ENCODE measurements around the gene CDC42EP4. TPM values are rescaled to one million over a fixed set of nuclear protein-coding genes. Genes with fewer than 3 reads are reported as not detected.

Gene CDC42EP4
- total and polyA plus RNA-seq, 9 of the 15 experiments (the other 6 are each of a cell fraction or from before 2014, with no cell fraction given), result 0.65 to 20.8 (median 12.3) TPM

DNA sequence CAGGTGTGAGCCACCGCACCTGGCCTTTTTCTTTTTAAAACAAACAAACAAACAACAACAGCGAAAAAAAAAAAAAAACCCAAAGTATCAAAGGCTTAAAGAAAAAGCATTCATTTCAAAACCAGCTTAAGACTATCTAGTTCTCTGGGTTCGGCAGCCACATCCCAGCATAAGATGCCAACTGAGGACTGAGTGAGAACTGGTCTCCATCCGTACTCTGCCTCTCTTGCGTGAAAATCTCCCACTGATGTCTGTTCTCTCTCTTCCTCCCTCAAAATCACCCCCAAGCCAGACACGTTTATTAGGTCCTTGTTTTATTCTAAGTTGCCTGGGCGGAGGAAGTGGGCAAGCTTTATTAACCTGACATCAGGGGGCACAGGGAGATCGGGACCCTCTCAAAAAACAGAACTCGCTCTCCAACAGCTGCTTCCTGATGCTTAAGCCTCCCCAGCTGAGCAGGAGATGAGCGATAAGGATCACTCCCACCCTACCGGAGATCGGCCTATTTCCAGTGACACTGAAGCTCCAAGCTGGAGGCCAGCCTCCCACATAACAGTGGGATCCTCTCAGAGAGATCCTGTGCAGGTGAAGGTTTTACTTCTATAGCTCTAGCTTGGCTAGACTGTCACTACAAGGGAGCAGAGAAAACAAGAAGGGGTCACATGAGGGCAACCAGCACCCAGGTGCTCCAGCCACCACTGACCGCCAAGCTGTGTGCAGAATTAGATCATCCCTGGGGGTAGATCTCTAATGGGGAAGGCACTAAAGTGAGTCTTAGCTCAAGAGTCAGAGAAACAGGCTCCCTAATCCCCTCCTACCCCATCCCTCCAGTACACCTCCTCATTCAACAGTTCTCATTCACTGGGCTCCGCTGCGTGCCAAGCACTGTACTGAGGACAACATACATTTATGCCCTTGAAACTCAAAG lies 13.6 kb downstream of the CDC42EP4 start:
- Histone ChIP-seq H3K36me3 (ENCODE audit: control insufficient read depth, insufficient read depth, low read length) (peaks cover 8% of the 10 kb centered on the region; the same call in 2 of the 3 replicates), H3K79me2 (ENCODE audit: control insufficient read depth, insufficient read depth, low read length) (peaks cover 56% of the 10 kb centered on the region; the same call in 2 of the 3 replicates), H3K27me3 (ENCODE audit: control insufficient read depth in 2 of 2, insufficient read depth in 2 of 2, low read length in 2 of 2) (no peaks in the 10 kb centered on the region), H2AFZ (ENCODE audit: low read depth, low read length) (no peak overlapping the region), H3K4me1 (replicated peaks in 1 of 2; ENCODE audit: control insufficient read depth in 2 of 2, insufficient read depth in 2 of 2, low read length in 2 of 2) (peaks cover 0 to 10% of the 10 kb centered on the region in 2 experiments; a peak in 4 of 5 replicates), H3K9me3 (replicated peaks; ENCODE audit: control insufficient read depth, insufficient read depth, low read depth, low read length) (no peaks in the 10 kb centered on the region), H3K9me1 (ENCODE audit: control insufficient read depth, insufficient read depth, low read length) (no peaks in the 10 kb centered on the region), H3K4me3 (no peak overlapping the region), H3K27ac (ENCODE audit: extremely low read depth, low read depth, low read length) (no peak overlapping the region), H3K4me2 (ENCODE audit: insufficient read depth, low read length) (0 out of 2 replicates have a peak overlapping the region, but pooled peaks have one; percentile 0), H4K20me1 (replicated peaks; ENCODE audit: control insufficient read depth, insufficient read depth, low read length) (peaks cover 3% of the 10 kb centered on the region; the same call in 1 of the 2 replicates), H3K9ac (ENCODE audit: insufficient read depth in 1 of 2, low read depth in 2 of 2, low read length in 2 of 2) (no peak overlapping the region)
- DNase-seq (ENCODE audit: extremely low read depth in 1 of 4, low spot score in 3 of 4) (peak in 1 of 4 experiments; percentile 43), FAIRE-seq (peak; percentile 37), ATAC-seq (peak; percentile 78)
- ChIA-PET POLR2A (interaction anchor here (0.7 to 1.5 kb wide), 6 partner anchors 8 to 95 kb away, joined by 3 to 5 read pairs (median 4); no protein-coding TSS in a partner anchor), CTCF (ENCODE audit: low intra/inter-chr PET ratio) (no interaction called here)
- intact Hi-C loops (cut with micrococcal nuclease) (no loop called here), in situ Hi-C loops (cut with MboI) (no loop called here)
- 43% methylated on average over 11 of the region's 15 CpGs for WGBS (ENCODE audit: insufficient coverage, low coverage, missing lambda C conversion rate)
- no TSS peak for BruUV-seq (replicated peaks)
- TF ChIP-seq, protein P1, sequence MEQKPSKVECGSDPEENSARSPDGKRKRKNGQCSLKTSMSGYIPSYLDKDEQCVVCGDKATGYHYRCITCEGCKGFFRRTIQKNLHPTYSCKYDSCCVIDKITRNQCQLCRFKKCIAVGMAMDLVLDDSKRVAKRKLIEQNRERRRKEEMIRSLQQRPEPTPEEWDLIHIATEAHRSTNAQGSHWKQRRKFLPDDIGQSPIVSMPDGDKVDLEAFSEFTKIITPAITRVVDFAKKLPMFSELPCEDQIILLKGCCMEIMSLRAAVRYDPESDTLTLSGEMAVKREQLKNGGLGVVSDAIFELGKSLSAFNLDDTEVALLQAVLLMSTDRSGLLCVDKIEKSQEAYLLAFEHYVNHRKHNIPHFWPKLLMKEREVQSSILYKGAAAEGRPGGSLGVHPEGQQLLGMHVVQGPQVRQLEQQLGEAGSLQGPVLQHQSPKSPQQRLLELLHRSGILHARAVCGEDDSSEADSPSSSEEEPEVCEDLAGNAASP (IDR thresholded peaks at IDR 0.05), result no peak; the same call in 1 of the 2 replicates
- TF ChIP-seq, protein P2, sequence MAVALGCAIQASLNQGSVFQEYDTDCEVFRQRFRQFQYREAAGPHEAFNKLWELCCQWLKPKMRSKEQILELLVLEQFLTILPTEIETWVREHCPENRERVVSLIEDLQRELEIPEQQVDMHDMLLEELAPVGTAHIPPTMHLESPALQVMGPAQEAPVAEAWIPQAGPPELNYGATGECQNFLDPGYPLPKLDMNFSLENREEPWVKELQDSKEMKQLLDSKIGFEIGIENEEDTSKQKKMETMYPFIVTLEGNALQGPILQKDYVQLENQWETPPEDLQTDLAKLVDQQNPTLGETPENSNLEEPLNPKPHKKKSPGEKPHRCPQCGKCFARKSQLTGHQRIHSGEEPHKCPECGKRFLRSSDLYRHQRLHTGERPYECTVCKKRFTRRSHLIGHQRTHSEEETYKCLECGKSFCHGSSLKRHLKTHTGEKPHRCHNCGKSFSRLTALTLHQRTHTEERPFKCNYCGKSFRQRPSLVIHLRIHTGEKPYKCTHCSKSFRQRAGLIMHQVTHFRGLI (CRISPR knock-in tag; IDR thresholded peaks at IDR 0.05), result no peak
- TF ChIP-seq, protein P3, sequence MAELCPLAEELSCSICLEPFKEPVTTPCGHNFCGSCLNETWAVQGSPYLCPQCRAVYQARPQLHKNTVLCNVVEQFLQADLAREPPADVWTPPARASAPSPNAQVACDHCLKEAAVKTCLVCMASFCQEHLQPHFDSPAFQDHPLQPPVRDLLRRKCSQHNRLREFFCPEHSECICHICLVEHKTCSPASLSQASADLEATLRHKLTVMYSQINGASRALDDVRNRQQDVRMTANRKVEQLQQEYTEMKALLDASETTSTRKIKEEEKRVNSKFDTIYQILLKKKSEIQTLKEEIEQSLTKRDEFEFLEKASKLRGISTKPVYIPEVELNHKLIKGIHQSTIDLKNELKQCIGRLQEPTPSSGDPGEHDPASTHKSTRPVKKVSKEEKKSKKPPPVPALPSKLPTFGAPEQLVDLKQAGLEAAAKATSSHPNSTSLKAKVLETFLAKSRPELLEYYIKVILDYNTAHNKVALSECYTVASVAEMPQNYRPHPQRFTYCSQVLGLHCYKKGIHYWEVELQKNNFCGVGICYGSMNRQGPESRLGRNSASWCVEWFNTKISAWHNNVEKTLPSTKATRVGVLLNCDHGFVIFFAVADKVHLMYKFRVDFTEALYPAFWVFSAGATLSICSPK (IDR thresholded peaks at IDR 0.05; ENCODE audit: borderline replicate concordance), result no peak
- 0 out of 2 replicates have a peak, but pooled peaks have one; percentile 24 for TF ChIP-seq JUND (IDR thresholded peaks at IDR 0.05; ENCODE audit: borderline replicate concordance, low read depth, low read length)
- no peak for TF ChIP-seq JUND (tag; IDR thresholded peaks at IDR 0.05; ENCODE audit: borderline replicate concordance, low read depth, low read length)
- TF ChIP-seq, protein P4, sequence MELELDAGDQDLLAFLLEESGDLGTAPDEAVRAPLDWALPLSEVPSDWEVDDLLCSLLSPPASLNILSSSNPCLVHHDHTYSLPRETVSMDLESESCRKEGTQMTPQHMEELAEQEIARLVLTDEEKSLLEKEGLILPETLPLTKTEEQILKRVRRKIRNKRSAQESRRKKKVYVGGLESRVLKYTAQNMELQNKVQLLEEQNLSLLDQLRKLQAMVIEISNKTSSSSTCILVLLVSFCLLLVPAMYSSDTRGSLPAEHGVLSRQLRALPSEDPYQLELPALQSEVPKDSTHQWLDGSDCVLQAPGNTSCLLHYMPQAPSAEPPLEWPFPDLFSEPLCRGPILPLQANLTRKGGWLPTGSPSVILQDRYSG (tag; conservative IDR thresholded peaks at IDR 0.05; ENCODE audit: low read depth), result no peak
- TF ChIP-seq RCOR1 (IDR thresholded peaks at IDR 0.05; ENCODE audit: borderline replicate concordance in 1 of 2, low read depth in 2 of 2, low read length in 2 of 2), result peak in 1 of 2 experiments; percentile 70; a peak in 2 of 4 replicates
- TF ChIP-seq NCOR1 (IDR thresholded peaks at IDR 0.05), result peak; percentile 26; the same call in 1 of the 2 replicates
- peak; percentile 48 for TF ChIP-seq ETV1 (tag; conservative IDR thresholded peaks at IDR 0.05; ENCODE audit: low read depth)
- peak; percentile 38 for TF ChIP-seq DACH1 (IDR thresholded peaks at IDR 0.05; ENCODE audit: partially characterized antibody)
- TF ChIP-seq MCM7 (IDR thresholded peaks at IDR 0.05), result no peak
- 0 out of 4 replicates have a peak, but pooled peaks of 1 of the 2 experiments have one; percentile 10 for TF ChIP-seq KDM1A (IDR thresholded peaks at IDR 0.05)
- peak; percentile 52 for TF ChIP-seq ARID1B (IDR thresholded peaks at IDR 0.05)
- TF ChIP-seq CBX3 (IDR thresholded peaks at IDR 0.05; ENCODE audit: borderline replicate concordance in 1 of 2, low read length in 2 of 2), result no peak
- TF ChIP-seq GABPB1 (CRISPR knock-in tag; IDR thresholded peaks at IDR 0.05), result no peak
